Glutamatergic neuron (in vitro differentiated cells): ENCODE results near the gene CCDC78. TPM values are rescaled to one million over a fixed set of nuclear protein-coding genes. Genes with fewer than 3 reads are reported as not detected.

ENCODE experiments used
- DNase-seq: peaks from one replicate; pipeline ENCODE4 v3.0.0; 2022
- H3K27ac Mint-ChIP-seq: one replicate; pipeline ENCODE4 v1.8.0; 2020; ENCODE audit warnings: mild to moderate bottlenecking, mixed read lengths, inconsistent platforms; ENCODE audit not compliant: unreplicated experiment
- H3K27me3 Mint-ChIP-seq: one replicate; pipeline ENCODE4 v1.8.0; 2020; ENCODE audit warnings: mild to moderate bottlenecking, moderate library complexity, mixed read lengths, inconsistent platforms; ENCODE audit not compliant: unreplicated experiment
- H3K36me3 Mint-ChIP-seq: one replicate; pipeline ENCODE4 v1.8.0; 2020; ENCODE audit warnings: mild to moderate bottlenecking, mixed read lengths, inconsistent platforms; ENCODE audit not compliant: unreplicated experiment
- H3K4me1 Mint-ChIP-seq: one replicate; pipeline ENCODE4 v1.8.0; 2020; ENCODE audit warnings: mild to moderate bottlenecking, low read depth, mixed read lengths, inconsistent platforms; ENCODE audit not compliant: unreplicated experiment
- H3K4me3 Mint-ChIP-seq: one replicate; pipeline ENCODE4 v1.8.0; 2020; ENCODE audit warnings: mild to moderate bottlenecking, mixed read lengths, inconsistent platforms; ENCODE audit not compliant: unreplicated experiment
- H3K9me3 Mint-ChIP-seq: one replicate; pipeline ENCODE4 v1.8.0; 2020; ENCODE audit warnings: mild to moderate bottlenecking, moderate library complexity, mixed read lengths, inconsistent platforms; ENCODE audit not compliant: unreplicated experiment
- total RNA-seq: library from RNA; stranded (reverse); fragmentation: NEBNext Ultra II Directional; extraction: Animal tissue kit (Norgen Biotek cat#: 25700); gene quantifications from one replicate; pipeline ENCODE4 v1.2.1, GENCODE V29; 2021; ENCODE audit not compliant: unreplicated experiment
- TF ChIP-seq, protein P1 (sequence below): fragments of 200-600 bp; sonication (generic); IDR thresholded peaks from one replicate; pipeline ENCODE4 v1.5.0; 2021; ENCODE audit not compliant: partially characterized antibody, unreplicated experiment

CCDC78 gene
- total RNA-seq, 1 donor from 2014 or later = 18.9 TPM

DNA sequence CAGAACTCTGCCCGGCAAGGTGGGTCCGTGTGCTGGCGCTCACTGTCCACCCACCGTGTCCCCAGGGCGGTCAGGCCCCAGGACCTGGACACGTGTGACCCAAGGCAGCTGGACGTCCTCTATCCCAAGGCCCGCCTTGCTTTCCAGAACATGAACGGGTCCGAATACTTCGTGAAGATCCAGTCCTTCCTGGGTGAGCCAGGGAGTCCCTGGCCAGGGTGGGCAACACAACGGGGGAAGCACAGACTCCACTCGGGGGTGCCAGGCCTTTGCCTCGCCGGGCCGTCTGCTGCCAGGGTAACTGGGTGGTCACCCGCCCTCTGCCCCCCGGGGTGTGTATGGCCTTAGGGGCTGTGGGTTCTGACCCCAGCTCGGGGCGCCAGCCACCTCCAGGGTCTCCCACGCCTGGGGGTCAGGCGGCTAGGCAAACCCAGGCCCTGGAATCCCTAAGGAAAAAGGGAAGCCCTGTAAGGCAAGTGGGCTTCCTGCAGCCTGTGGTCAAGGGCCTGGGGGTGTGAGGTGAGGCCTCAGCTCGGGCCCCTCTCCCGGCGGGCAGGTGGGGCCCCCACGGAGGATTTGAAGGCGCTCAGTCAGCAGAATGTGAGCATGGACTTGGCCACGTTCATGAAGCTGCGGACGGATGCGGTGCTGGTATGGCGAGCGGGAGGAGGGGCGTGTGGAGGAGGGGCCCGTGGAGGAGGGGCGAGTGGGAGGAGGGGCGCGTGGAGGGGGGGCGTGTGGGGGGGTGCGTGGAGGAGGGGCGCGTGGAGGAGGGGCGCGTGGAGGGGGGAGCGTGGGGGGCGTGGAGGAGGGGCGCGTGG, 40.8 kb upstream of the CCDC78 start:
- H3K4me1 Mint-ChIP-seq = no peaks in the 10 kb centered on the region
- no peak overlapping the region for H3K27ac Mint-ChIP-seq
- no peaks in the 10 kb centered on the region for H3K36me3 Mint-ChIP-seq
- peak; percentile 63 for DNase-seq
- TF ChIP-seq, protein P1, sequence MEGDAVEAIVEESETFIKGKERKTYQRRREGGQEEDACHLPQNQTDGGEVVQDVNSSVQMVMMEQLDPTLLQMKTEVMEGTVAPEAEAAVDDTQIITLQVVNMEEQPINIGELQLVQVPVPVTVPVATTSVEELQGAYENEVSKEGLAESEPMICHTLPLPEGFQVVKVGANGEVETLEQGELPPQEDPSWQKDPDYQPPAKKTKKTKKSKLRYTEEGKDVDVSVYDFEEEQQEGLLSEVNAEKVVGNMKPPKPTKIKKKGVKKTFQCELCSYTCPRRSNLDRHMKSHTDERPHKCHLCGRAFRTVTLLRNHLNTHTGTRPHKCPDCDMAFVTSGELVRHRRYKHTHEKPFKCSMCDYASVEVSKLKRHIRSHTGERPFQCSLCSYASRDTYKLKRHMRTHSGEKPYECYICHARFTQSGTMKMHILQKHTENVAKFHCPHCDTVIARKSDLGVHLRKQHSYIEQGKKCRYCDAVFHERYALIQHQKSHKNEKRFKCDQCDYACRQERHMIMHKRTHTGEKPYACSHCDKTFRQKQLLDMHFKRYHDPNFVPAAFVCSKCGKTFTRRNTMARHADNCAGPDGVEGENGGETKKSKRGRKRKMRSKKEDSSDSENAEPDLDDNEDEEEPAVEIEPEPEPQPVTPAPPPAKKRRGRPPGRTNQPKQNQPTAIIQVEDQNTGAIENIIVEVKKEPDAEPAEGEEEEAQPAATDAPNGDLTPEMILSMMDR = no peak
- no peak overlapping the region for H3K4me3 Mint-ChIP-seq
- peaks cover 6% of the 10 kb centered on the region for H3K27me3 Mint-ChIP-seq
- peaks cover 2% of the 10 kb centered on the region for H3K9me3 Mint-ChIP-seq

DNA sequence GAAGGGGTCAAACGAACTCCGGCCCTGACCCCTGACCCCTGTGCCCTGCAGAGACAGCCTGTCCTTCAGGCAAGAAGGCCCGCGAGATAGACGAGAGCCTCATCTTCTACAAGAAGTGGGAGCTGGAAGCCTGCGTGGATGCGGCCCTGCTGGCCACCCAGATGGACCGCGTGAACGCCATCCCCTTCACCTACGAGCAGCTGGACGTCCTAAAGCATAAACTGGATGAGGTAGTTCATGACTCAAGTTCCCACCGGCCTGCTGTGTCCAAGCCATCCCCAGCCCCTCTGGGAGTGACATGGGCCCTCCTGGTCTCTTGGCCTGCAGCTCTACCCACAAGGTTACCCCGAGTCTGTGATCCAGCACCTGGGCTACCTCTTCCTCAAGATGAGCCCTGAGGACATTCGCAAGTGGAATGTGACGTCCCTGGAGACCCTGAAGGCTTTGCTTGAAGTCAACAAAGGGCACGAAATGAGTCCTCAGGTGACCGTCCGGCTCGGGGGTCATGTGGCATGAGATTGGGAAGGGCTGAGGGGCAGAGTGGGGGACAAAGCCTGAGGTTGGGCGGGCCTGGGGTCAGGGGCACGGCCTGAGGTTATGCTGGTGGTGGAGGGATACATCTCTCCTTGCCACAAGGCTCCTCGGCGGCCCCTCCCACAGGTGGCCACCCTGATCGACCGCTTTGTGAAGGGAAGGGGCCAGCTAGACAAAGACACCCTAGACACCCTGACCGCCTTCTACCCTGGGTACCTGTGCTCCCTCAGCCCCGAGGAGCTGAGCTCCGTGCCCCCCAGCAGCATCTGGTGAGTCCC, 40.0 kb upstream of the CCDC78 start:
- H3K4me3 Mint-ChIP-seq = no peak overlapping the region
- H3K36me3 Mint-ChIP-seq = no peaks in the 10 kb centered on the region
- TF ChIP-seq, protein P1 = no peak
- DNase-seq = no peak
- no peak overlapping the region for H3K27ac Mint-ChIP-seq
- H3K9me3 Mint-ChIP-seq = no peaks in the 10 kb centered on the region
- H3K4me1 Mint-ChIP-seq = no peaks in the 10 kb centered on the region
- H3K27me3 Mint-ChIP-seq = peaks cover 2% of the 10 kb centered on the region

DNA sequence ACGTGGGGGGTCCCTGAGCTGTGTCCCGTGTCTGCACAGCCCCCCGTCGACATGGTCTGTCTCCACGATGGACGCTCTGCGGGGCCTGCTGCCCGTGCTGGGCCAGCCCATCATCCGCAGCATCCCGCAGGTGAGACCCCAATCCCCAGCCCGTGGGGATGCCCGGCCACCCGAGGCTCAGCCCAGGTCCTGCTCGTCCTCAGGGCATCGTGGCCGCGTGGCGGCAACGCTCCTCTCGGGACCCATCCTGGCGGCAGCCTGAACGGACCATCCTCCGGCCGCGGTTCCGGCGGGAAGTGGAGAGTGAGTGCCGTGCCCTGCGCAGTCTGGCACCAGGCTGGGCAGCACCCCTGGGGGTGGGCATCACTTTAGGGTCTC, 39.2 kb upstream of the CCDC78 start:
- H3K36me3 Mint-ChIP-seq = no peaks in the 10 kb centered on the region
- H3K4me3 Mint-ChIP-seq = no peak overlapping the region
- no peak for DNase-seq
- TF ChIP-seq, protein P1 = no peak
- no peak overlapping the region for H3K27ac Mint-ChIP-seq
- H3K9me3 Mint-ChIP-seq = no peaks in the 10 kb centered on the region
- no peaks in the 10 kb centered on the region for H3K4me1 Mint-ChIP-seq
- peaks cover 2% of the 10 kb centered on the region for H3K27me3 Mint-ChIP-seq

DNA sequence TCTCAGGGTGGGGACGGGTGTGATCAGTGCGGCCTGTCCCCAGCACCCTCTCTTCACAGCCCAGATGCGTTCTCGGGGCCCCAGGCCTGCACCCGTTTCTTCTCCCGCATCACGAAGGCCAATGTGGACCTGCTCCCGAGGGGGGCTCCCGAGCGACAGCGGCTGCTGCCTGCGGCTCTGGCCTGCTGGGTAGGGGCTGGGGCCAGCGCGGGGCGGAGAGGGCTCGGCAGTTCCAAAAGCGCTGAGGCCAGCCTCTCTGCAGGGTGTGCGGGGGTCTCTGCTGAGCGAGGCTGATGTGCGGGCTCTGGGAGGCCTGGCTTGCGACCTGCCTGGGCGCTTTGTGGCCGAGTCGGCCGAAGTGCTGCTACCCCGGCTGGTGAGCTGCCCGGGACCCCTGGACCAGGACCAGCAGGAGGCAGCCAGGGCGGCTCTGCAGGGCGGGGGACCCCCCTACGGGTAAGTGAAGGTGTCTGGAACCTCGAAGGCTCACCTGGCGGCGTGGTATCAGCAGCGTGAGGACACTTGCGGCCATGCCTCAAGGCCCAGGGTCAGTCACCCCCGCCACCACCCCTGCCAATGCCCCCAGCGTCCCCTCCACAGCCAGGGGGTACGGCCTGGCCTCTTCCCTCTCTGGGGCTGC, 38.7 kb upstream of the CCDC78 start:
- Mint-ChIP-seq H3K9me3 (no peaks in the 10 kb centered on the region), H3K27ac (no peak overlapping the region), H3K4me3 (no peak overlapping the region), H3K36me3 (no peaks in the 10 kb centered on the region), H3K27me3 (peaks cover 2% of the 10 kb centered on the region), H3K4me1 (no peaks in the 10 kb centered on the region)
- TF ChIP-seq, protein P1 = no peak
- no peak for DNase-seq
